HUES64 (cell line): Measurements from ENCODE around the gene IFRD2.
"Not testable (repeated sequence)": the region's sequence is repeated elsewhere in the genome, so short reads cannot be mapped to it uniquely, and the experiment has no call there.

Source experiments
- H3K27ac ChIP-seq: 2 replicates; pipeline ENCODE4 v1.7.0; 2013; ENCODE audit warnings: low read depth, low read length, inconsistent platforms
- H3K27me3 ChIP-seq: 2 replicates; pipeline ENCODE4 v1.6.1; 2013; ENCODE audit warnings: mild to moderate bottlenecking, low read length; ENCODE audit not compliant: insufficient read depth
- H3K36me3 ChIP-seq: 2 replicates; pipeline ENCODE4 v1.6.1; 2013; ENCODE audit warnings: mild to moderate bottlenecking, low read length; ENCODE audit not compliant: insufficient read depth
- H3K4me1 ChIP-seq: 2 replicates; pipeline ENCODE4 v1.6.1; 2013; ENCODE audit warnings: mild to moderate bottlenecking, low read length, moderate library complexity; ENCODE audit not compliant: insufficient read depth
- H3K4me3 ChIP-seq: 2 replicates; pipeline ENCODE4 v1.5.1; 2013; ENCODE audit warnings: mild to moderate bottlenecking, low read length, moderate library complexity
- H3K9ac ChIP-seq: 2 replicates; pipeline ENCODE4 v1.6.1; 2013; ENCODE audit warnings: mild to moderate bottlenecking, low read depth, low read length
- H3K9me3 ChIP-seq: 2 replicates; pipeline ENCODE4 v1.6.1; 2013; ENCODE audit warnings: low read depth, low read length; ENCODE audit not compliant: insufficient read depth
- WGBS: fragments of 150-250, 120-280 bp; methylation state at CpG from one replicate; pipeline ENCODE4 v1.1.7; 2013; ENCODE audit warnings: missing lambda C conversion rate; 5-methylcytosine and 5-hydroxymethylcytosine counted together

IFRD2 gene

GRCh38 chr3:50317300-50317699 lies 25.1 kb upstream of the IFRD2 start:
- Histone ChIP-seq H3K9ac (no peak overlapping the region), H3K4me1 (peaks cover 11% of the 10 kb centered on the region; the same call in 1 of the 2 replicates), H3K27me3 (no peaks in the 10 kb centered on the region), H3K4me3 (no peak overlapping the region), H3K9me3 (no peaks in the 10 kb centered on the region), H3K36me3 (peaks cover 40% of the 10 kb centered on the region), H3K27ac (no peak overlapping the region)
- WGBS = 86% methylated on average over 6 of the region's 6 CpGs

- Histone ChIP-seq H3K4me1 (peaks cover 11% of the 10 kb centered on the region; the same call in 1 of the 2 replicates), H3K27ac (no peak overlapping the region), H3K9ac (no peak overlapping the region), H3K36me3 (peaks cover 40% of the 10 kb centered on the region), H3K27me3 (no peaks in the 10 kb centered on the region), H3K4me3 (no peak overlapping the region), H3K9me3 (no peaks in the 10 kb centered on the region)
- WGBS = 71% methylated on average over 9 of the region's 9 CpGs
Observed at GRCh38 chr3:50316657-50317242, 24.5 kb upstream of the IFRD2 start.

GRCh38 chr3:50314816-50315215 lies 22.6 kb upstream of the IFRD2 start:
- Histone ChIP-seq H3K4me1 (0 out of 2 replicates have a peak, but pooled peaks cover 5% of the 10 kb centered on the region), H3K27ac (no peak overlapping the region), H3K4me3 (no peak overlapping the region), H3K9me3 (peaks cover 2% of the 10 kb centered on the region; the same call in 1 of the 2 replicates), H3K27me3 (no peaks in the 10 kb centered on the region), H3K36me3 (peaks cover 36% of the 10 kb centered on the region), H3K9ac (no peak overlapping the region)
- WGBS = 93% methylated on average over 4 of the region's 4 CpGs

GRCh38 chr3:50314342-50314741 lies 22.1 kb upstream of the IFRD2 start:
- Histone ChIP-seq H3K4me1 (0 out of 2 replicates have a peak, but pooled peaks cover 5% of the 10 kb centered on the region), H3K27ac (no peak overlapping the region), H3K4me3 (no peak overlapping the region), H3K9ac (no peak overlapping the region), H3K9me3 (peaks cover 7% of the 10 kb centered on the region), H3K36me3 (peaks cover 33% of the 10 kb centered on the region), H3K27me3 (no peaks in the 10 kb centered on the region)
- WGBS = 93% methylated on average over 3 of the region's 3 CpGs

- H3K36me3 ChIP-seq = peaks cover 13% of the 10 kb centered on the region
- not testable (repeated sequence) for H3K4me1 ChIP-seq
Observed at GRCh38 chr3:50312041-50312440, 19.8 kb upstream of the IFRD2 start.

GRCh38 chr3:50304601-50305000 lies 12.4 kb upstream of the IFRD2 start:
- Histone ChIP-seq H3K9me3 (peaks cover 22% of the 10 kb centered on the region), H3K9ac (no peak overlapping the region), H3K27ac (no peak overlapping the region), H3K4me3 (no peak overlapping the region), H3K4me1 (peaks cover 12% of the 10 kb centered on the region; the same call in 1 of the 2 replicates), H3K27me3 (no peaks in the 10 kb centered on the region), H3K36me3 (peaks cover 3% of the 10 kb centered on the region; the same call in 1 of the 2 replicates)

More at GRCh38 chr3:50312041-50312440, 19.8 kb upstream of the IFRD2 start:
- H3K9me3 ChIP-seq = peaks cover 22% of the 10 kb centered on the region
- not testable (repeated sequence) for H3K27ac ChIP-seq, H3K27me3 ChIP-seq, H3K9ac ChIP-seq, H3K4me3 ChIP-seq
- WGBS = 96% methylated on average over 18 of the region's 32 CpGs

GRCh38 chr3:50303013-50303815 lies 11.0 kb upstream of the IFRD2 start, which contains the start of gene HYAL1:
Gene HYAL1, minus strand, starts transcription at chr3:50303574. Its CDS starts 618 bp downstream, at chr3:50302956.
- H3K36me3 ChIP-seq = no peaks in the 10 kb centered on the region
- peak within 1 kb of the TSS; percentile 73; the same call in 1 of the 2 replicates for H3K27ac ChIP-seq
- peaks cover 11% of the 10 kb centered on the region; the same call in 1 of the 2 replicates for H3K9me3 ChIP-seq
- H3K4me1 ChIP-seq = peaks cover 12% of the 10 kb centered on the region; the same call in 1 of the 2 replicates
- no peak within 1 kb of the TSS for H3K9ac ChIP-seq
- no peaks in the 10 kb centered on the region for H3K27me3 ChIP-seq
- WGBS = 67% methylated on average over 14 of the region's 14 CpGs
- H3K4me3 ChIP-seq = peak within 1 kb of the TSS; percentile 19

GRCh38 chr3:50302095-50303012 lies 10.1 kb upstream of the IFRD2 start:
- H3K4me3 ChIP-seq = no peak overlapping the region

GRCh38 chr3:50300681-50301254 lies 8.5 kb upstream of the IFRD2 start:
- H3K4me1 ChIP-seq = peaks cover 12% of the 10 kb centered on the region; the same call in 1 of the 2 replicates
- no peak overlapping the region for H3K27ac ChIP-seq
- no peaks in the 10 kb centered on the region for H3K36me3 ChIP-seq
- WGBS = 86% methylated on average over 6 of the region's 6 CpGs
- H3K9ac ChIP-seq = no peak overlapping the region
- no peak overlapping the region for H3K4me3 ChIP-seq
- H3K9me3 ChIP-seq = no peaks in the 10 kb centered on the region
- H3K27me3 ChIP-seq = no peaks in the 10 kb centered on the region

More at GRCh38 chr3:50302095-50303012, 10.1 kb upstream of the IFRD2 start:
- no peaks in the 10 kb centered on the region for H3K27me3 ChIP-seq
- no peaks in the 10 kb centered on the region for H3K36me3 ChIP-seq
- H3K27ac ChIP-seq = no peak overlapping the region; the same call in 1 of the 2 replicates
- H3K9me3 ChIP-seq = 0 out of 2 replicates have a peak, but pooled peaks cover 6% of the 10 kb centered on the region
- H3K4me1 ChIP-seq = peaks cover 12% of the 10 kb centered on the region; the same call in 1 of the 2 replicates
- H3K9ac ChIP-seq = no peak overlapping the region
- 94% methylated on average over 32 of the region's 32 CpGs for WGBS

GRCh38 chr3:50299929-50300680 lies 7.9 kb upstream of the IFRD2 start:
- no peaks in the 10 kb centered on the region for H3K9me3 ChIP-seq
- H3K4me3 ChIP-seq = peak overlapping the region; percentile 50
- H3K27me3 ChIP-seq = no peaks in the 10 kb centered on the region
- peak overlapping the region; percentile 34; the same call in 1 of the 2 replicates for H3K9ac ChIP-seq
- H3K4me1 ChIP-seq = peaks cover 12% of the 10 kb centered on the region; the same call in 1 of the 2 replicates
- H3K27ac ChIP-seq = peak overlapping the region; percentile 15; the same call in 1 of the 2 replicates
- no peaks in the 10 kb centered on the region for H3K36me3 ChIP-seq
- WGBS = 75% methylated on average over 12 of the region's 12 CpGs
